ENCODE data around the gene R3HDM1.

GRCh38 chr2:135638825-135639224 is 107.5 kb downstream of the R3HDM1 start:
- TF ChIP-seq CTCF (IDR thresholded peaks at IDR 0.05) (no peak), POLR2A (IDR thresholded peaks at IDR 0.05) (no peak)
